BLaER1 (cell line): ENCODE measurements around the gene TRPC6.

Experiments used
- H3K27ac ChIP-seq: shearing (Covaris generic); formaldehyde crosslinking; 2 replicates; pipeline ENCODE4 v1.8.1; 2022
- H3K27me3 ChIP-seq: shearing (Covaris generic); formaldehyde crosslinking; 2 replicates; pipeline ENCODE4 v1.8.1; 2022
- H3K36me3 ChIP-seq: shearing (Covaris generic); formaldehyde crosslinking; 2 replicates; pipeline ENCODE4 v1.8.1; 2022
- H3K4me1 ChIP-seq: shearing (Covaris generic); formaldehyde crosslinking; 2 replicates; pipeline ENCODE4 v1.8.1; 2022
- H3K4me2 ChIP-seq: shearing (Covaris generic); formaldehyde crosslinking; 2 replicates; pipeline ENCODE4 v1.8.1; 2022
- H3K4me3 ChIP-seq: shearing (Covaris generic); formaldehyde crosslinking; 2 replicates; pipeline ENCODE4 v1.8.1; 2022
- H3K9ac ChIP-seq: shearing (Covaris generic); formaldehyde crosslinking; 2 replicates; pipeline ENCODE4 v1.8.1; 2022
- H3K9me3 ChIP-seq: shearing (Covaris generic); formaldehyde crosslinking; 2 replicates; pipeline ENCODE4 v1.8.1; 2022
- H4K20me1 ChIP-seq: shearing (Covaris generic); formaldehyde crosslinking; 2 replicates; pipeline ENCODE4 v1.8.1; 2022
- Cebpa-rat ChIP-seq: shearing (Covaris generic); IDR thresholded peaks from 2 replicates; pipeline ENCODE4 v1.8.1; 2022

Gene TRPC6

GRCh38 chr11:101582236-101582988, 1.4 kb downstream of the TRPC6 start:
- Histone ChIP-seq H3K4me3 (no peak overlapping the region), H4K20me1 (no peaks in the 10 kb centered on the region), H3K9ac (no peak overlapping the region), H3K27me3 (no peaks in the 10 kb centered on the region), H3K4me1 (no peaks in the 10 kb centered on the region), H3K9me3 (peaks cover 28% of the 10 kb centered on the region), H3K4me2 (no peak overlapping the region), H3K36me3 (no peaks in the 10 kb centered on the region), H3K27ac (no peak overlapping the region)
- no peak for TF ChIP-seq Cebpa-rat

GRCh38 chr11:101577461-101577860, 6.3 kb downstream of the TRPC6 start:
- Histone ChIP-seq H3K4me2 (no peak overlapping the region), H3K9me3 (peaks cover 14% of the 10 kb centered on the region), H3K4me1 (no peaks in the 10 kb centered on the region), H3K36me3 (no peaks in the 10 kb centered on the region), H3K27ac (no peak overlapping the region), H4K20me1 (no peaks in the 10 kb centered on the region), H3K4me3 (no peak overlapping the region), H3K27me3 (no peaks in the 10 kb centered on the region), H3K9ac (no peak overlapping the region)
- no peak for TF ChIP-seq Cebpa-rat

- no peaks in the 10 kb centered on the region for H3K27me3 ChIP-seq
- H3K4me1 ChIP-seq = no peaks in the 10 kb centered on the region
- H3K27ac ChIP-seq = no peak overlapping the region
- no peak overlapping the region for H3K9ac ChIP-seq
- H3K4me2 ChIP-seq = no peak overlapping the region
- no peak for TF ChIP-seq Cebpa-rat
- no peaks in the 10 kb centered on the region for H4K20me1 ChIP-seq
- no peaks in the 10 kb centered on the region for H3K36me3 ChIP-seq
- H3K4me3 ChIP-seq = no peak overlapping the region
- peaks cover 9% of the 10 kb centered on the region for H3K9me3 ChIP-seq
Observed at GRCh38 chr11:101576456-101576855, 7.4 kb downstream of the TRPC6 start.

- no peak overlapping the region for H3K27ac ChIP-seq
- H3K9ac ChIP-seq = no peak overlapping the region
- no peaks in the 10 kb centered on the region for H3K27me3 ChIP-seq
- H3K9me3 ChIP-seq = peaks cover 7% of the 10 kb centered on the region
- H3K36me3 ChIP-seq = no peaks in the 10 kb centered on the region
- H3K4me1 ChIP-seq = no peaks in the 10 kb centered on the region
- H4K20me1 ChIP-seq = no peaks in the 10 kb centered on the region
- H3K4me2 ChIP-seq = no peak overlapping the region
- H3K4me3 ChIP-seq = no peak overlapping the region
- TF ChIP-seq Cebpa-rat = no peak
Observed at GRCh38 chr11:101574886-101575285, 8.9 kb downstream of the TRPC6 start.

- H3K4me2 ChIP-seq = no peak overlapping the region
- no peaks in the 10 kb centered on the region for H3K4me1 ChIP-seq
- H3K9ac ChIP-seq = no peak overlapping the region
- no peaks in the 10 kb centered on the region for H3K9me3 ChIP-seq
- H3K27me3 ChIP-seq = no peaks in the 10 kb centered on the region
- no peak overlapping the region for H3K4me3 ChIP-seq
- no peaks in the 10 kb centered on the region for H4K20me1 ChIP-seq
- no peak overlapping the region for H3K27ac ChIP-seq
- H3K36me3 ChIP-seq = no peaks in the 10 kb centered on the region
- TF ChIP-seq Cebpa-rat = no peak
Observed at GRCh38 chr11:101567071-101567470, 16.7 kb downstream of the TRPC6 start.

GRCh38 chr11:101566626-101567025, 17.2 kb downstream of the TRPC6 start:
- Histone ChIP-seq H4K20me1 (no peaks in the 10 kb centered on the region), H3K27ac (no peak overlapping the region), H3K4me2 (no peak overlapping the region), H3K36me3 (no peaks in the 10 kb centered on the region), H3K9ac (no peak overlapping the region), H3K4me3 (no peak overlapping the region), H3K4me1 (no peaks in the 10 kb centered on the region), H3K27me3 (no peaks in the 10 kb centered on the region), H3K9me3 (no peaks in the 10 kb centered on the region)
- no peak for TF ChIP-seq Cebpa-rat

- no peak for TF ChIP-seq Cebpa-rat
- Histone ChIP-seq H3K27me3 (no peaks in the 10 kb centered on the region), H3K9ac (no peak overlapping the region), H3K4me3 (no peak overlapping the region), H3K4me2 (no peak overlapping the region), H3K36me3 (no peaks in the 10 kb centered on the region), H3K9me3 (no peaks in the 10 kb centered on the region), H3K27ac (no peak overlapping the region), H3K4me1 (no peaks in the 10 kb centered on the region), H4K20me1 (no peaks in the 10 kb centered on the region)
Observed at GRCh38 chr11:101563166-101563565, 20.6 kb downstream of the TRPC6 start.

GRCh38 chr11:101555366-101555765, 28.4 kb downstream of the TRPC6 start:
- no peak for TF ChIP-seq Cebpa-rat
- no peaks in the 10 kb centered on the region for H4K20me1 ChIP-seq
- H3K4me2 ChIP-seq = no peak overlapping the region
- no peaks in the 10 kb centered on the region for H3K27me3 ChIP-seq
- no peak overlapping the region for H3K4me3 ChIP-seq
- H3K4me1 ChIP-seq = peaks cover 11% of the 10 kb centered on the region; the same call in 1 of the 2 replicates
- H3K27ac ChIP-seq = no peak overlapping the region
- H3K9ac ChIP-seq = no peak overlapping the region
- H3K9me3 ChIP-seq = no peaks in the 10 kb centered on the region
- no peaks in the 10 kb centered on the region for H3K36me3 ChIP-seq

GRCh38 chr11:101553891-101554292, 29.9 kb downstream of the TRPC6 start:
- no peak overlapping the region for H3K27ac ChIP-seq
- H3K9ac ChIP-seq = no peak overlapping the region
- no peak overlapping the region for H3K4me3 ChIP-seq
- no peaks in the 10 kb centered on the region for H3K27me3 ChIP-seq
- no peak for TF ChIP-seq Cebpa-rat
- H3K36me3 ChIP-seq = no peaks in the 10 kb centered on the region
- no peaks in the 10 kb centered on the region for H3K9me3 ChIP-seq
- H3K4me2 ChIP-seq = peak overlapping the region; percentile 8; the same call in 1 of the 2 replicates
- H4K20me1 ChIP-seq = no peaks in the 10 kb centered on the region
- H3K4me1 ChIP-seq = peaks cover 11% of the 10 kb centered on the region; the same call in 1 of the 2 replicates

- TF ChIP-seq Cebpa-rat = no peak
- Histone ChIP-seq H3K4me2 (no peak overlapping the region), H3K9me3 (no peaks in the 10 kb centered on the region), H3K27ac (no peak overlapping the region), H3K4me3 (no peak overlapping the region), H4K20me1 (no peaks in the 10 kb centered on the region), H3K9ac (no peak overlapping the region), H3K36me3 (no peaks in the 10 kb centered on the region), H3K4me1 (peaks cover 11% of the 10 kb centered on the region; the same call in 1 of the 2 replicates), H3K27me3 (no peaks in the 10 kb centered on the region)
Observed at GRCh38 chr11:101552888-101553287, 30.9 kb downstream of the TRPC6 start.

GRCh38 chr11:101528541-101528940, 55.3 kb downstream of the TRPC6 start:
- Histone ChIP-seq H3K27me3 (no peaks in the 10 kb centered on the region), H3K9me3 (no peaks in the 10 kb centered on the region), H3K9ac (no peak overlapping the region), H3K36me3 (no peaks in the 10 kb centered on the region), H3K4me2 (no peak overlapping the region), H4K20me1 (no peaks in the 10 kb centered on the region), H3K4me1 (no peaks in the 10 kb centered on the region), H3K27ac (no peak overlapping the region), H3K4me3 (no peak overlapping the region)
- TF ChIP-seq Cebpa-rat = no peak
